ENCODE data around the gene RAPGEF1.
"Not testable (repeated sequence)": the region's sequence is repeated elsewhere in the genome, so short reads cannot be mapped to it uniquely, and the experiment has no call there.

Gene RAPGEF1

DNA sequence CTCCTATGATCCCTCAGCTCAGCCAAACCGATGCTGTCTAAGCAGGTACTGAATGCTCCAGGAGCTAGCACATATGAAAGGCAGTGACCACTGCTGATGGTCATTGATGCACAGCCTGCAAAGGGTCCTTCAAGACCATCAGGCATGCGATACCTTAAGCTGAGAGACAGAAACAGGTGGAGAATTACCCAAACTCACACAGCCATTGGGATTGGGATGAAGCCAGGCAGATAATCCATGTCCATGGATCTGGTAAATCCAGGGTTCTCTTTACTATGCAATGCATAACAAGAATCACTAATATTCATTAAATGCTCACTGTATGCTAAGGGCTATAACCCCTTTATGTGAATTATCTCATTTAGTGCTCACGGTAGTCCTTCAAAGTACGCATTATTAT is 36.2 kb downstream of the RAPGEF1 start:
- no peak for DNase-seq

DNA sequence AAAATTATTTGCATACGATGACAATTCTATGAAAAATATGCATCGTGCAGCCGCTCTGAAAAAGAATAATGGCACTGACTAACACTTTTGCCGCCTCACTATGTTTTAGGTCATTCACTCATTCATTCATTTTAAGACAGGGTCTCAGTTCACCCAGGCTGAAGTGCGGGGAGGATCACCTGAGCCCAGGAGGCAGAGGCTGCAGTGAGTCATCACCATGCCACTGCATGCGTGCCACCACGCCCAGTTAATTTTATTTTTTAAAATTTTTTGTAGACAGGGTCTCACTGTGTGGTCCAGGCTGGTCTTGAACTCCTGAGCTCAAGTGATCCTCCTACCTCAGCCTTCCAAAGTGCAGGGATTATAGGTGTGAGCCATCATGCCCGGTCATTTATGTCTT is 37.0 kb downstream of the RAPGEF1 start:
- no peak for DNase-seq

DNA sequence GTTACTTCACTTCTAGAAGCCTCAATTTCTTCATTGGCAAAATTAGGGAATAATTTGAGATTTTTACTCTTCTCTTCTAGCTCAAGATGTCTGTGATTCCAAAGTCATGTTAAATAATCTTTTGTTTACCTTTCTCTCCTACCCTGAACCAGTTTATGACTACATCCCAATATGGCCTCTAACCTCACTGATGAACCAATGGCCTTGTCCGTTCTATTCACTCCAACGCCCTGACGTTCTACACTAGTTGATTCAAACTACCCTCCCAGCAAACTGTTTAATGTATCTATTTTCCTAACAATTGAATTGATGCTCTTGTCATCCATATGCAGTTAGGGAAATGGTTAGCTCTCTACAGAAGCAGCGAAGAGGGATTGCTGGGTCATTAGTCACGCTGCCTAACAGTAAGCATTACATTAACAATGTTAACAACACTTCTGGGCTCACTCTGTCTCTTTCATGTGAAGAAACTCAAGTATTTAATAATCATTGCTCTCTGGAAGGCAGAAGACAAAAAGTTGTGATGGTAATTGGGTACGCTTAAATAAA is 38.0 kb downstream of the RAPGEF1 start:
- no peak for DNase-seq

DNA sequence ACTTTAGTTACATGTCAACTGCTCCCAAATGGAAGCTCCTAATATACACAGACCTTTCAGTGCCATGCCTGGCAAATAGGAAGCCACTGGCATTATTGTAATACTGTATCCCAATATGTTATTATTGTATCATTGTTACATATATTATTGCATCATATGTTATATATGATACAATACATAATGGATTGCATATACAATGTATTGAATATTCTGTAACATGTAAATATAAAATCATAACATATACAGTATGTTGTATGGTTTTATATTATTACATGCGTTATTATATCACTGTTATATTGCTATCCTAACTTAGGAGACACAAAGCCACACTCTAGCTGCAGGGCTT is 38.5 kb downstream of the RAPGEF1 start:
- no peak for DNase-seq

DNA sequence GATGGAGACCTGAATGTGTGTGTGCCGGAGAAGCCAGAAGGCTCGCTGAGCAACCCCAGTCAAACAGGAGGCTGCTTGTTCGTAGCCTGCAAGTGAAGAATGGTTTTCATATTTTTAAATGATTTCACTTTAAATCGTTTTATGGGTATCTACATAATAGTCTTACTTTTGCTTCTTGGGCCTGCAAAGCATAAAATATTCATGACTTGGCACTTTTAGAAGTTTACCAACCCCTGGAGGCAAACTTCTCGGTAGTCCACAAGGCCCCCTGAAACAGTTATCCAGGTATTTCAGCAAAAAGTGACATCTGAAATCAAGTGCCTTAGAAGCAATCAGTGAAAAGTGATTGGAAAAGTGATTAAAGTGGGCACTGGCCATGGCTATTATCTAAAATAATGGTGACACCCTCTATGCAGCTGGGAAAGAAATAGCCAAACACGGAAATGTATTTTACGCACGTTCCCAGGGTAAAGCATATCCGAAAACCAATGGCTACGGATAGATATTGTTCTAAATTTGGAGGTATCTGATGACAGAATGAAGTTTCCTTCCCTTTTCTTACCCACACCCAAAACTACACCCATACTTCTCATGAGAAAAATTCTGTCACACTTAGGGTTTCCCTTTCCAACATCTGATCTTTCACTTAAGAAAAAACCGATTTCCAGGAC is 39.0 kb downstream of the RAPGEF1 start:
- DNase-seq, result no peak

DNA sequence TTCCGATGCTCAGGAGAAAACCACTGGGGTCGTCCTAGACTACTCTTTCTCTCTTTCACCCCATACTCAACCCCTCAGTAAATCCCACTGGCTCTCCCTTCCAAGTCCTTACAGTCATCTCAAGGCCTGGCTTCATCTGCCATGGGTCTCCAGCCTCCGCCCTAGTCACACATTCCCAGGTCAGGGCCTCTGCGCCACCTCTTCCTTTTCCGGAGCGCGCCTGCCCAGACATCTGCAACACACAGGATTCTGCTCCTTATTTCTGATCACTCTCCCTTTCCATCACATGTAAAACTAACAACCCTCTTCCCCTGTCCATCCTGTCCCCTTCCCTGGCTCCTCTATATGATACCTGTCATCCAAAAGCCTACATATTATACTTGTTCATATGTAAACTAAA is 39.8 kb downstream of the RAPGEF1 start:
- no peak for DNase-seq

DNA sequence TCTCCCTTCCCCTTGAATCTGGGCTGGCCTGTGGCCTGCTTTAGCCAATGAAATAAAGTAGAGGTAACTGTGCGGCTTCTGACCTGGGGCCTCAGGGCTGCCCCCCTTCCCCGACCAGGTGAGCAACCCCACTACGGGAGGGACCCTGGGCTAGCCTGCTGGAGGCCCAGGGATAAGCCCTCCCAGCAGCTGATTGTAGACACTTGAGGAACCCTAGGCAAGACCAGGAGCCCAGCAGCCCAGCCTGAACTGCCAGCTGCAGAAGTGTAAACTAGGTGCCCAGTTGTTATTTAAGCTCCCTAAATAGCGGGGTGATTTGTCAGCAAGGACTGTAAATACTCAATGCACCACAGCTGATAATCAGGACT is 41.3 kb downstream of the RAPGEF1 start:
- DNase-seq, result no peak

DNA sequence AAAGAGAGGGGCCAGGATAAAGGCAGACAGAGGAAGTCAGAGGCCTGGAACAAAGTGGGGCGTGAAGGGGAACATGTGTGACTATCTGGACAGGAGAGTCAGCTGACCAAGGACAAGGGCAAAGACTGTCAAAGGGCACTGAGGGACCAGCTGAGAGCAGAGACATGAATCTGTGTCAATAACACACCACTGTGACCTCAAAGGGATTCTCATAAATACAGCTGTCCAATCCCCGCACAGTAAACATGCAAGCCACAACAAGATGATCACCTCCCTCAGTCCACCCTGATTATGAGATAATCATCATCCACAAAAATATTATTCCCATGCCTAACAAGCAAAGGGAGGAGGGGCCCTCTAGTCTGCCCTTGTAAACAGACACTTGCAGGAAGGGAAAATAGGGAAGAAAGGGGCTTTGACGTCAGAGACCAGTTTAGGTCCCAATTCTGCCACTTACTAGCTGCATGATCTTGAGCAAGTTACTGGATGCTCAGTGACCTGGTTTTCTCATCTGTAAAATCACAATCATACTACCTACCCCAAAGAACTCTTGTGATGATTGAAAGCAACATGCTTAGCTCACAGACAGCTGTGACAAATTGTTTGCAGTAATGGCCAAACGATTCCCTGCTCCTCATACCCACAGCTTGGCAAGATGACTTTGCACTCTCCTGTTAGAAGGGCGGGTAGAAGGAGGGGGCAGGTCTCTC is 41.8 kb downstream of the RAPGEF1 start:
- no peak for DNase-seq

DNA sequence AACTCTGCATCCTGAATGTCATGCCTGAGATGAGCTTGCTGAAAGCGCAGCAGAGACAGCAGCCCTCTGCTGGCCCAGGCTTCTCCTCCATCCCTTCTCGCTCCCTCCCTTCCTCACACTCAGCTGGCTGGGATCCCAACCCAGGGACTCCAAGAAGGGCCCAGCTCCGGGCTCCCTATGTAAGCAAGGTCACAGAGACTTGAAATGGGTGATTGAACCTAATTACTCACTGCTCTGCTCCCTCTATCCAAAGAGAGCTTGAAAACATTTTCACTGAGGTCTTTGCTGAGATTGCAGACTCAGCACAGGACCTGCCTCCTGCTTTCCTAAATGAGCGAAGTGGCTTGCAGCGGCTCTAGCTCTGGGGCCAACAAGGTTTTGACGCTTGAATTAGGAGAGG is 42.8 kb downstream of the RAPGEF1 start:
- DNase-seq, result no peak

DNA sequence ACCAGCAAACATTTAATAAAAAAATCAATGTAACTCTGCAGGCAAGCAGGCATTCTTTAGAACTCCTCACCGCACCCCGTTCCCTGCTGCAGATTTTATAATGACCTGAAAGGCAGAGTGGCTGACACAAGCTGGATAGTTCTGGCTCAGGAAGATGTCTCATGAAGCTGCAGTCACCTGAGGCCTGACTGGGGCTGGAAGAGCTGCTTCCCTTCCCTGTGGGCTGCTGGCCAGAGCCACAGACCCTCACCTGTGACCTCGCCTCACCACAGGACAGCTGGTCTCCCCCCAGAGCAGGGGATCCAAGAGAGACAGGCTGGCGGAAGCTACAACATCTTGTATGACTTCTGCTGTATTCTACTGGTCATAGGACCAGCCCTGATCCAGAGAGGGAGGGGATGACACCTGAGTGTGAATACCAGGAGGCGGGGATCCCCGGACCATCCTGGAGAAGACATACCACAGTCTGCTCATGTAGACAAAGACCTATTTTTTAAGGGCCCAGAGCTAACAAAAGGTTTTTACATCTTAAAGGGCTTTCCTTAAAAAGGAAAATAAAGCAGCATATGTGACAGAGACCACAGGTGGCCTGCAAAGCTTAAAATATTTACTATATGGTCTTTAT is 43.9 kb downstream of the RAPGEF1 start:
- no peak for DNase-seq

DNA sequence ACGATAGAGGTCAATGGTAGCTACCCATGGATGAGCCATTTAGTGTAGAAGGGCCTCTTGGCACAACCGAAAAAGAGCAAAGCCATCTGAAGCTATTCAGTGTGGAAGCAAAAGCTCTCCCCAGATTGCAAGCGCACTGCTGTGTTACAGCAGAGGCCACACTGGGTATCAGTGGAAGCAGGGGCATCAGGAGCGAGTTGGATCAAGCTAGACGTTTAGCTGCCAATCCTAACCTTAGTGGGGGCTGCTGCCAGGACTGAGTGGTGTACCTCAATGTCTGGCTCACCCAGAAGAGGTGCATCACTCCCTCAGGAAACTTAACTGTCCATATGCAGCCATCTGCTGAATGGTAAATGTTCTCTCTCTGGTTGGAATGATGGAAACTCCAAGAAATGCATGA is 44.5 kb downstream of the RAPGEF1 start:
- no peak for DNase-seq

DNA sequence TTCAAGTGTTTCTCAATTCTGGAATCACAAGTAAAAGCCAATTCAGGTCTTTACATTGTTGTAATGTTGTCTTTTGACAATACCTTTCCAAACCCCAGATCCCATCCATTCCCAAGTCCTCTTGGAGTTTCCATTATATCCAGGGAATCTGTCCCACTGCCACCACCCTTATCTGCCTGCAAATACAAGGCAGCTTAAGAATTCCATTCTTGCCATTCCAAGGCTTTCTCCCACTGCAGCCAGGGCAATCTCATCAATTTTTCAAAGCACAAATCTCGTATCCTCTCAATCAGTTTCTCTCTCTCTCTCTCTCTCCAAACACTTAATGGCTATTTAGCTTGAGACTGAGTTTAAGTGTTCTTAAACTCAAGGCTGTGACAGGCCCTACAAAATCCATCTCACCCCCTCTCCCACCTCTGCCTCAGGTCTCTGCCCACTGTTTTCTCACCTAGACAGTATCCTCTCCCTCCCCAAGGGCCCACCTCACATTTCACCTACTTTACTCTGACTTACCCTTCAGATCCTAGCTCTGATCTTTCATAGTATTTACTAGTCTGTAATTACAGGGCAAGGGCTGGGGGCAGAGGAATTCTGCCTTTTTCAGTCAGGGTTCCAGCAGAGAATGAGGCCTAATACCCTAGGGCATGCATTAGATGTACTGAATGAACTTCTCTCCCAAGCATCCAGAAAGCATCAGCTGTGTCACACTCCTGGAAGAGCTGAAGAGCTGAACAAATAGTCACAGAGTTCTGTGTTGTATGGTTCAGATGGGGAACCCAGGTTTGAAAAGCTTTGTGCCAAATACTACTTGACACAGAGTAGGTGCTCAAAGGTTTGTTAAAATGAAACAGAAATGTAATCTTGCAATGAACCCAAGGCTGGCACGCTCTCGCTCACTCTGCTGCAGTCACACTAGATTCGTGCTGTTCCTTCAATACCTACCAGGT is 46.0 kb downstream of the RAPGEF1 start:
- no peak for DNase-seq

DNA sequence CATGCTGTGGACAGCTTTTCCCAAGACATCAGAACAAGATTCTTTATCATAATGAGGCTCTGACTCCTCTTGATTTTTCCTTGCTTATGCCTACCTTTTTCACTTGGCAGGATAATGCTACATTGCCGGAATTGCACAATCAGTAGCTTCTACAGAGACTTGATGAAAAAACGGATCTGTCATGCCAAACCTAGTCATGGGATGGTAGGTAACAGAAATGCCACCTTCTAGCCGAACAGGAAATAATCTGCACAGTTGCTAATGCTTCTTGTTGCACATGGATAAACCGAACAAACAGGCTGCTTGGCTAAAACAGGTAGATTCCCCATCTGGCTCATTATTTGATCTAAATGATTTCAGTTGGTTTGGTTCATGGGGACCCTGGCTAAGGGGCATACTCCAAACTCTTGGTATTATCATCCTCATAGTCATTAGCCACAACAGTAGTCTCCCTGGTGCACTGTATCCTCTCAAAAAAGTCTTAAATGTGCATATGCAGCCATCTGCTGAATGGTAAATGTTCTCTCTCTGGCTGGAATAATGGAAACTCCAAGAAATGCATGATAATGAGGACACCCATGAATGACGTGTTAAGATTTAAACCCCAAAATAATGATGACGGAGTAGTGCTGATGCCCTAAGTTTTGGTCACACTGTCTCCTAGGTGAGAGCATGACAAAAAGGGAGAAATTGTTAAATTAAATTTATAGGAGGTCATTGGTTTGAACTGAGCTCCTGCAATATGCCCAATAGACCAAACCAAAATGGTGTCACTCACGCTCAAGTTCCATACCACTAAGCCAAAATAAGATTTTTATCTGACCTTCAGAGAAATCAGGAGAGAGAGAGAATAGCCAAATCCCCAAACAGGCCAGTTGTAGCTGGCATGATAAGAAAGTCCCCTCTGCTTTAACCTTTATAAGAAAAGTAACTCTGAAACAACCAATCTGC is 47.0 kb downstream of the RAPGEF1 start:
- no peak for DNase-seq

DNA sequence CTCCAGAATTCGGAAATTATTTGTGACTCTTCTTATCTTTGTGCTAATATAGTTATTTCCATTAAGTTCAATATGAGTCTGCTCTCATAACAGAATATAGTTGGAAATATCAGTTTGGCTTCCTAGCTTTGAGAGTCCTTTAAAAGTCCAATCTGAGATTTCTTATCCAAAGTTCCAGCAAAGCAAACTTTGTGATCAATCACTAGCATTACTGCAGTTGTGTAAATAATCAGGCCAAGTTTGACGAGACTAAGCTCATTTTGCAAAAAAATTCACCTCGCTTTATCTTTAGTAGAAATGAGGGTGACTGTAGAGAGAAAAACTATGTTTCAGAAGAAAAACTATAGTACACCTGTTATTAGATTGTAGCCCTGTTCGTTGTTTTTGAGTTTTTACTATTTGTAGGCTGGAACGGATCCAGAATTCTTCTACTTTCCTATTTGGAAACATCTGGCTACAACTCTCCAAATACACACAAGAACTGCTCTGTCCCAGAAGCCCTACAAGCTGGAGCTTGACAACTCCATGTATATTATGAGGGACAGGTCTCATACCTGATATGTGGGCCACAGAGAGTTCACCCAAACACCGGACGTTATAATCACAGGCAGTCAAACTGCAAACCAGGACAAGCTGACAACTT is 47.8 kb downstream of the RAPGEF1 start:
- no peak for DNase-seq

DNA sequence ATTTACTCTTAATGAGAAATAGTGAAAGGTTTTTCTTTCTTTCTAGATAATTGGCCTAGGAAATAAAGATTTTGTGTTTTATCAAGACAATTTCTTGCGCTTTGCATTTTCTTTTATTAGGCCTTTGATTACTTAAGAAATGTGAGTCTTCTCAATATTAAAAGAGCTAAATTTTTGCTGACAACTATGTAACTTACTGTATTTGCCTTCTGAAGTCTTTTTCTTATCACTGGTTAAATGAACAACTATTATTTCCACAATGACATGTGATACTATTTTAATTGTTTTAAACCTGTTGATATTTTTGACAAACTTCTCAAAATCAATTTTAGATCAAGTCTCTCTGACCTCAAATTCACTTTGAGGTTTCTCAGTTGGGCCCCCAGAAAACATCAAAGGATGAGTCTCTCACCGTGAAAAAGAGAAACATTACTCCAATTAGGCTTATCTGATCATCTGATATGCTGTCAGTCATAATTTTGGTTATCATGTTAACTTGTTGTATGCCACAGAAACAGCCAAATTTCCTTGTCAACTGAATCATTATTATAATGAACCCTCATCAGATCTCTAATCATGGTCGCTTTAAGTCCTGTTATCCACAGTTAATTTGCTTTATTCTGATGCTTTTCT is 48.8 kb downstream of the RAPGEF1 start:
- no peak for DNase-seq

DNA sequence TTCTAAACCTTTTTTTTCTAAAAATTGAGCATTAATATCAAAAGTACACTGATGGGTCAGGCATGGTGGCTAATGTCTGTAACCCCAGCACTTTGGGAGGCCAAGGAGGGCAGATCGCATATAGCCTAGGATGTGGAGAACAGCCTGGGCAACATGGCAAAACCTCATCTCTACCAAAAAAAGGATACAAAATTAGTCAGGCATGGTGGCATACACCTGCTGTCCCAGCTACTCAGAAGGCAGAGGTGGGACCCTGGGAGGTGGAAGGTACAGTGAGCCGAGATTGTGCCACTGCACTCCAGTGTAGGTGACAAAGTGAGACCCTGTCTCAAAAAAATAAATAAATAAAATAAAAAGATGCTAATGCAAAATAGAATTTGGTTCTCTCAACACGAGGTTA is 49.4 kb downstream of the RAPGEF1 start:
- no peak for DNase-seq

DNA sequence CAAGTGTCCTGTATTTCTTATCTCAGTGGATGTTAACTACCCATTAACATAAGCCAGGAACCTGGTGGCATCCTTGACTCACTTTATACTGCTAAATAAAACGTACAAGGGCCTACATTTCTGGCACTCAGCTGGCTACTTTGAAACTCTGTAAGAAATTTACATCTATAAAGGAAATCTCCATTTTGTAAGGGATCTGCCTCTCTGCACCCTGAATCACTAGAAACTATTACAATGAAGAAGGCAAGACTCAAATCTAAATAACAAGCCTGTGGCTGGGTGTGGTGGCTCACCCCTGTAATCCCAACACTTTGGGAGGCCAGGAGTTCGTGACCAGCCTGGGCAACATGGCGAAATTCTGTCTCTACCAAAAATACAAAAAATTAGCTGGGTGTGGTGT is 51.5 kb downstream of the RAPGEF1 start:
- no peak for DNase-seq

DNA sequence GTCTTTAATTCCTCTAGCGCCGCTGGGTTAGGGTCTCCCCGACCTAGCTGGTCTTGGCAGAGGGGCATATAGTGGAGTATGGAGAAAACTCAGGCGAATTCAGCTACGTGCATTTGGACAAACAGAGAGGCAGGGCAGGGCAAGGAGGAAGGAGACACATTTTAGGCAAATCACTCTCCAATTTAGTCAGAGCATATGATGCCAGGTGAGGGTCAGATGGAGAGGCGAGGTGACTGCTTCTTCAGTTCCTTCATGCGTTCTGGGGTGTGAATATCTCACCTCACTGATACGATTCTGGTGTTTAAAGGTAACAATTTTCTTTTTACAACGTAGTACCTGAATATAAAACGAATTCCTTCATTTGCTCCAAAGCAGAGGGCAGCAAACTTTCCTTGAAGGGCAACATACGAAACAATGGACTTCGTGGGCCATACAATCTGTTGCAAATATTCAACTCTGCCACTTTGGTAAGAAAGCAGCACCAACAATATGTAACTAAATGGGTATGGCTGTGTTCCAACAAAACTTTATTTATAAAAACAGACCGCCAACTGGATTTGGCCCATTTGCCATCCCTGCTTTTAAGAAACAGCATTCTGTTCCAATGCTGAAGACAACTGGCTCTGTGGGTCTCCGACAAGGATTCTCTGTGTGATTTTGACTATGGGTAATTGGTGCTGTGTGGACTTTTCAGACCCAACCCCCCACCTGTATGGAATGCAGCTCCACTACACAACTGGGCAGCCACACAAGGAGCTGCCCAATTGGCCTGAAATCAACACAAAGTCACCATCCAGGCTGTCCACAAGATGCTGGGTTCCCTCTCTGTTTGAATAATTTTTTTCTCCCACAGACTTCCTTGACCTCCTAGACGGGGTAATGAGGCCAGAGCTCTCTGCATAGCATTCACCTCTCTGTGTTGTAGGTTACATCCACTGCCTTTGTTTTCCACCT is 53.8 kb downstream of the RAPGEF1 start:
- no peak for DNase-seq

DNA sequence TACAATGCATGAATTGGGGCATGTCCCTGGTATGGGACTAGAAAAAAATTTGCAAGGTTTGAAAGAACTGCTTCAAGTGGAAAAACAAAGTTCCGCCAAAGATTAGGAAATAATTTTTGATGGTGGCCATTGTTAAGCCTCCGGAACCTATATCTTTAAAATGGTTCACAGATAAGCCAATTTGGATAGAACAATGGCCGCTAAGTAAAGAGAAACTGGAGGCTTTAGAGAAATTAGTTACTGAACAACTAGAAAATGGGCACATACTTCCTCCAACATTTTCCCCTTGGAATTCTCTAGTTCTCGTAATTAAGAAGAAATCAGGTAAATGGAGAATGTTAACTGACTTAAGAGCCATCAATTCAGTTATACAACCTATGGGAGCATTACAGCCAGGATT is 56.8 kb downstream of the RAPGEF1 start:
- DNase-seq, result not testable (repeated sequence)

DNA sequence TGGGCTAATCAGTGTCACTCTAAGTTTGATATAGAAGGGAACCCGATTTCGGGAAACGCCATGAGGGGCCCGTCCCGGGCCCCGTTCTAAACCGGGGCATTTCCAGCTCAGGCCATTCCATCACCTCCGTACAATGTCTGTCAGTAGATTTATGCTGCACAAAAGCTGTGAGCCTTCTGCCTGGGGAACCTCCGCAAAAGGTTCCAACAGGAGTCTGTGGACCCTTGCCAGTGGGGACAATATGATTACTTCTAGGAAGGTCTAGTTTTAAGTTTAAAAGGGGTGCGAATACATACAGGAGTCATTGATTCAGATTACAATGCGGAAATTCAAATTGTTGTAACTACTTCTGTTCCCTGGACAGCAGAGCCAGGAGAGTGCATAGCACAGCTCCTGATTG is 57.6 kb downstream of the RAPGEF1 start:
- DNase-seq, result no peak

Data from activated naive CD4-positive, alpha-beta T cell treated with anti-CD3 and anti-CD28 coated beads, Interleukin-2, amount 50 U/mL, for 16 hours (primary cell).